A673 (cell line): ENCODE measurements around the gene DNAH3. TPM values are rescaled to one million over a fixed set of nuclear protein-coding genes. Genes with fewer than 3 reads are reported as not detected.
"Not testable (repeated sequence)": the region's sequence is repeated elsewhere in the genome, so short reads cannot be mapped to it uniquely, and the experiment has no call there.

Experiments used
- BruUV-seq: library from RNA; stranded (reverse); fragments of 400-500 nt; replicated peaks from 2 replicates; lab custom pipeline; 2021; lab: Mats Ljungman, UMichigan
- CTCF ChIA-PET: fragments of 300-600 bp; sonication (Branson Sonifier 250); formaldehyde crosslinking; loops from one replicate; lab custom pipeline; 2022; ENCODE audit warnings: antibody characterized with exemption; lab: Charles Lee
- POLR2A ChIA-PET: fragments of 300-600 bp; sonication (Branson Sonifier 250); formaldehyde crosslinking; loops from one replicate; lab custom pipeline; 2022; ENCODE audit warnings: antibody characterized with exemption; ENCODE audit not compliant: low non-redundant PET; lab: Charles Lee
- DNase-seq: peaks from one replicate; pipeline ENCODE4 v3.0.0-alpha.2; 2015; ENCODE audit warnings: low spot score
- H3K27ac ChIP-seq: fragments of 200-600 bp; sonication (generic); 2 replicates; pipeline ENCODE4 v1.5.1; 2016; ENCODE audit warnings: mixed run types, low read depth, mild to moderate bottlenecking, mixed read lengths, antibody characterized with exemption, low read length; ENCODE audit not compliant: poor library complexity, severe bottlenecking
- H3K27me3 ChIP-seq: fragments of 200-600 bp; sonication (generic); replicated peaks from 2 replicates; pipeline ENCODE4 v1.6.1; 2017; ENCODE audit warnings: mixed run types, low read depth, mild to moderate bottlenecking, mixed read lengths, antibody characterized with exemption, low read length; ENCODE audit not compliant: insufficient read depth, poor library complexity
- H3K36me3 ChIP-seq: fragments of 200-600 bp; sonication (generic); 2 replicates; pipeline ENCODE4 v1.6.1; 2016; ENCODE audit warnings: mixed run types, mild to moderate bottlenecking, mixed read lengths, antibody characterized with exemption, low read length; ENCODE audit not compliant: insufficient read depth, poor library complexity, severe bottlenecking
- H3K4me1 ChIP-seq: fragments of 200-600 bp; sonication (generic); 2 replicates; pipeline ENCODE4 v1.6.1; 2017; ENCODE audit warnings: mixed run types, mild to moderate bottlenecking, mixed read lengths, antibody characterized with exemption, low read length; ENCODE audit not compliant: insufficient read depth, poor library complexity, severe bottlenecking
- H3K4me3 ChIP-seq: fragments of 200-600 bp; sonication (generic); 2 replicates; pipeline ENCODE4 v1.5.1; 2016; ENCODE audit warnings: low read depth, mixed run types, mild to moderate bottlenecking, mixed read lengths, low read length; ENCODE audit not compliant: poor library complexity, severe bottlenecking
- H3K9me3 ChIP-seq: fragments of 200-600 bp; sonication (generic); 2 replicates; pipeline ENCODE4 v1.6.1; 2016; ENCODE audit warnings: mixed run types, low read depth, mild to moderate bottlenecking, mixed read lengths, antibody characterized with exemption, low read length; ENCODE audit not compliant: poor library complexity, severe bottlenecking
- EZH2 ChIP-seq: fragments of 200-600 bp; sonication (generic); IDR thresholded peaks from 2 replicates; pipeline ENCODE4 v1.6.1; 2017; ENCODE audit warnings: borderline replicate concordance, low read depth, mild to moderate bottlenecking, mixed read lengths, antibody characterized with exemption, low read length; ENCODE audit not compliant: poor library complexity, severe bottlenecking
- intact Hi-C: fragments of 100-400 bp; cut with micrococcal nuclease; formaldehyde crosslinking; loops from one replicate; pipeline ENCODE4 v1.10.0; 2022; ENCODE audit not compliant: unreplicated experiment
- total RNA-seq: library from RNA; stranded (reverse); gene quantifications from 2 replicates; pipeline ENCODE4 v1.2.3, GENCODE V29; 2021
- TF ChIP-seq, protein P1 (sequence below): fragments of 300-800, 200-600 bp; sonication (generic); conservative IDR thresholded peaks from 2 replicates; pipeline ENCODE4 v1.5.1; 2017; ENCODE audit warnings: low read depth, mild to moderate bottlenecking, antibody characterized with exemption, low read length, moderate library complexity, mixed read lengths

DNAH3 gene
- total RNA-seq, 1 experiment from 2014 or later: not detected

DNA sequence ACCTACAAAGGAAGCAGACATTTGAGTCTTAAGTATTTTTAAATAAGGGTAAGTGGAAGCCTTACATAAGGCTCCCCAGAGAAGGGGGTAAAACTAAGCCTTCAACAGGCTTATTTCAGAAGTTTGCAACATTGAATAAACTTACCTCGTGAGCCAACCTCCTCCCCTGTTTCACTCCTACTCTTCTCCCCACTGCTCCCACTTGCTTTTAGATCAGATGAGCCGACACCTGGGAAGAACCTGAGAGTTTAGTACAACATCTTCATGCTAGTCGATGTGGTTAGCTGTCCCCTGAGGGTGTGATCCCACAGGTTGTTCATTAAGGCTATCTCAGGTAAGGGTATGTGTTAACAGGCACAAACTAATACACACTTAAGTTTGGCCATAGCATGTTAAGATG lies 47.0 kb upstream of the DNAH3 start:
- ChIA-PET POLR2A (no interaction called here), CTCF (no interaction called here)
- intact Hi-C loops: no loop called here
- H3K4me1 ChIP-seq: no peaks in the 10 kb centered on the region
- no peak for DNase-seq
- no peaks in the 10 kb centered on the region for H3K9me3 ChIP-seq
- H3K27ac ChIP-seq: no peak overlapping the region
- no peak for TF ChIP-seq EZH2
- TF ChIP-seq, protein P1, sequence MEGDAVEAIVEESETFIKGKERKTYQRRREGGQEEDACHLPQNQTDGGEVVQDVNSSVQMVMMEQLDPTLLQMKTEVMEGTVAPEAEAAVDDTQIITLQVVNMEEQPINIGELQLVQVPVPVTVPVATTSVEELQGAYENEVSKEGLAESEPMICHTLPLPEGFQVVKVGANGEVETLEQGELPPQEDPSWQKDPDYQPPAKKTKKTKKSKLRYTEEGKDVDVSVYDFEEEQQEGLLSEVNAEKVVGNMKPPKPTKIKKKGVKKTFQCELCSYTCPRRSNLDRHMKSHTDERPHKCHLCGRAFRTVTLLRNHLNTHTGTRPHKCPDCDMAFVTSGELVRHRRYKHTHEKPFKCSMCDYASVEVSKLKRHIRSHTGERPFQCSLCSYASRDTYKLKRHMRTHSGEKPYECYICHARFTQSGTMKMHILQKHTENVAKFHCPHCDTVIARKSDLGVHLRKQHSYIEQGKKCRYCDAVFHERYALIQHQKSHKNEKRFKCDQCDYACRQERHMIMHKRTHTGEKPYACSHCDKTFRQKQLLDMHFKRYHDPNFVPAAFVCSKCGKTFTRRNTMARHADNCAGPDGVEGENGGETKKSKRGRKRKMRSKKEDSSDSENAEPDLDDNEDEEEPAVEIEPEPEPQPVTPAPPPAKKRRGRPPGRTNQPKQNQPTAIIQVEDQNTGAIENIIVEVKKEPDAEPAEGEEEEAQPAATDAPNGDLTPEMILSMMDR: no peak
- no peak overlapping the region for H3K4me3 ChIP-seq
- BruUV-seq: no TSS peak
- H3K27me3 ChIP-seq: peaks cover 46% of the 10 kb centered on the region
- H3K36me3 ChIP-seq: no peaks in the 10 kb centered on the region

DNA sequence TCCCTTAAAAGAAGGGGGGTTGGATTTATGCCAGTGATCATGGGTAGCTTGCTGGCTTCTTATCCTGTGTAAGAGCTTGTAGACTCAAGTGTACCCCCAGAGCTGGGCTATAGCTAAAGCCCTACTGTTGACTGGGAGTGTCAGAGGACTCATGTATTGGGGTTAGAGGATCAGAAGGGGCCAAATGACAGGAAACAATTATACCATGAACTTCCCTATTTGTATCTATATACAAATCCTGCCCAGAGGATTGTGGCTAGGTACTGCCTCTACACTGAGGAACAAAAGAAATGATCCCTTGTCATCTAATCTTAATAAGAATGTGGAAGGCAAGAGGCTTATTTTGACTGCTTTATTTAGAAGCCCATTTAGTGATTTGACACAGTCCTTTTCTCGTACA lies 46.5 kb upstream of the DNAH3 start:
- Histone ChIP-seq H3K36me3 (no peaks in the 10 kb centered on the region), H3K27ac (no peak overlapping the region), H3K9me3 (no peaks in the 10 kb centered on the region), H3K4me3 (no peak overlapping the region), H3K27me3 (peaks cover 41% of the 10 kb centered on the region), H3K4me1 (no peaks in the 10 kb centered on the region)
- DNase-seq: no peak
- BruUV-seq: no TSS peak
- CTCF ChIA-PET: no interaction called here
- POLR2A ChIA-PET: no interaction called here
- intact Hi-C loops: no loop called here
- TF ChIP-seq, protein P1: no peak
- no peak for TF ChIP-seq EZH2

DNA sequence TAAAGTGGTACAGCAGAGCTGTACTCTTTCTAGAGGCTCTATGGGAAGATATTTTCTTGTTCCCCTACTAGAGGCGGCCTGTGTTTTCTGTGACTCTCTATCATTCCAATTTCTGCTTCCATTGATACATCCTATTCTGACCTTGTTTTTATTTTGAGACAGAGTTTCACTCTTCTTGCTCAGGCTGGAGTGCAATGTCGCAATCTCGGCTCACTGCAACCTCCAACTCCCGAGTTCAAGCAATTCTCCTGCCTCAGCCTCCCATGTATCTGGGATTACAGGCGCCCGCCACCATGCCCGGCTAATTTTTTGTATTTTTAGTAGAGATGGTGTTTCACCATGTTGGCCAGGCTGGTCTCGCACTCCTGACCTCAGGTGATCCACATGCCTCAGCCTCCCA lies 44.7 kb upstream of the DNAH3 start:
- BruUV-seq, CTCF ChIA-PET, POLR2A ChIA-PET, H3K4me3 ChIP-seq, H3K4me1 ChIP-seq, H3K36me3 ChIP-seq, DNase-seq, H3K27ac ChIP-seq, intact Hi-C loops, H3K9me3 ChIP-seq: not testable (repeated sequence)
- peaks cover 36% of the 10 kb centered on the region for H3K27me3 ChIP-seq

DNA sequence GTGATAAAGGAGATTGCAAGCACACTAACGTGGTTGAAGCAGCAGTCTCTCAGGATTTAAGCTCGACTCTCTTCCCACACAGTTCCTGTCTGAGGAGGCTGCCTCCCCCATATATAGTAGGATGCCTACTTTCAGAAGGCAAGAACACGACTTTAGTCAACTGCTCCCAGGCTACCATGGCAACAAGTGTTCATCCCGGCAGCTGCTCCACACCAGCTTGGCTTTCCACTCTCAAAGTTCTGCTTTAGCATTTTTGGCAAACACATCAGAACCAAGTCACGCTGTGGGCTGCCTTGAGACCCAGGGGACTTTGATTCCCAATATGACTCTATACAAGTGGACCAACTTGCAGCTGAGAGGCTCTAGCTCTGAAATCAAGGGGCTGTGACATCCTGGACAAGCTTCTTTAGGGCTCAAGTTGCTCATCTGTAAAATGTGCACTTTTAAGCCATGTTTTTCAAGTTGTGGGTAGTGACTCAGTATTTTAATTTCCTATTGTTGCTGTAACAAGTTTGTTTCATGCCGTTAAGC lies 44.2 kb upstream of the DNAH3 start:
- H3K9me3 ChIP-seq: no peaks in the 10 kb centered on the region
- no TSS peak for BruUV-seq
- no peaks in the 10 kb centered on the region for H3K36me3 ChIP-seq
- no peak overlapping the region for H3K4me3 ChIP-seq
- no peaks in the 10 kb centered on the region for H3K4me1 ChIP-seq
- TF ChIP-seq, protein P1: no peak
- TF ChIP-seq EZH2: no peak
- intact Hi-C loops: no loop called here
- H3K27ac ChIP-seq: no peak overlapping the region
- peaks cover 34% of the 10 kb centered on the region for H3K27me3 ChIP-seq
- ChIA-PET POLR2A (no interaction called here), CTCF (no interaction called here)
- DNase-seq: no peak
